ENCODE measurements around the gene PTPRN2. TPM values are rescaled to one million over a fixed set of nuclear protein-coding genes. Genes with fewer than 3 reads are reported as not detected.

The PTPRN2 gene
- total and polyA plus RNA-seq, 2 of the 8 experiments (the other 6 are each of a cell fraction or from before 2014, with no cell fraction given): 2.6 to 4.5 TPM

- no peak overlapping the region for H2BK15ac ChIP-seq (ENCODE audit: low read length)
- H2BK120ac ChIP-seq (replicated peaks; ENCODE audit: low read depth, low read length): no peak overlapping the region
- WGBS, 2 experiments (ENCODE audit: extremely low coverage in 1 of 2, insufficient coverage in 1 of 2, insufficient read length in 1 of 2, insufficient replicate concordance in 2 of 2, low coverage in 1 of 2, low lambda C conversion rate in 2 of 2, missing lambda C conversion rate in 1 of 2): 50% methylated on average over 3 of the region's 3 CpGs; no CpG with 5 or more reads in 1 of the 2 experiments
- no peaks in the 10 kb centered on the region for H3K79me2 ChIP-seq (ENCODE audit: control insufficient read depth in 1 of 2, insufficient read depth in 2 of 2, low read length in 2 of 2)
- DNase-seq (ENCODE audit: low read depth in 1 of 2, low spot score in 2 of 2): no peak
- peaks cover 3 to 4% of the 10 kb centered on the region in 2 experiments for H4K20me1 ChIP-seq (replicated peaks in 1 of 2; ENCODE audit: control insufficient read depth in 1 of 2, insufficient read depth in 2 of 2, low read length in 2 of 2)
- no peak overlapping the region; a peak in 1 of 4 replicates for H3K4me2 ChIP-seq (ENCODE audit: insufficient read depth in 1 of 2, low read depth in 2 of 2, low read length in 2 of 2)
- H3K4me1 ChIP-seq (replicated peaks in 1 of 4; ENCODE audit: control insufficient read depth in 3 of 4, insufficient read depth in 4 of 4, low read length in 3 of 4): no peaks in the 10 kb centered on the region
- H4K5ac ChIP-seq (ENCODE audit: insufficient read length, low read depth, low read length): no peak overlapping the region
- H3K9ac ChIP-seq (replicated peaks in 1 of 4; ENCODE audit: extremely low read depth in 1 of 4, low read depth in 3 of 4, low read length in 3 of 4): no peak overlapping the region
- peaks cover 8 to 11% of the 10 kb centered on the region in 2 experiments; a peak in 3 of 4 replicates for H3K9me3 ChIP-seq (ENCODE audit: insufficient read depth in 2 of 2, low read depth in 1 of 2, low read length in 1 of 2)
- no peak overlapping the region for H3K4me3 ChIP-seq (ENCODE audit: extremely low read depth in 1 of 4, insufficient read depth in 2 of 4, low read depth in 3 of 4, low read length in 4 of 4)
- H3K4ac ChIP-seq (replicated peaks; ENCODE audit: insufficient read length, low read depth, low read length): peak overlapping the region; percentile 7
- peak overlapping the region; percentile 66 for H3K56ac ChIP-seq (replicated peaks; ENCODE audit: insufficient read length, low read depth, low read length)
- no peak overlapping the region for H3K14ac ChIP-seq (ENCODE audit: insufficient read length)
- no peak overlapping the region for H3K23ac ChIP-seq (ENCODE audit: insufficient read length)
- H2BK12ac ChIP-seq (ENCODE audit: low read depth, low read length): no peak overlapping the region
- peak overlapping the region; percentile 23 for H4K8ac ChIP-seq (ENCODE audit: extremely low read depth, insufficient read depth, low read length)
- H3K18ac ChIP-seq (ENCODE audit: extremely low read depth, low read length): no peak overlapping the region
- H2AFZ ChIP-seq (ENCODE audit: low read length): no peak overlapping the region
- no peak overlapping the region for H2BK5ac ChIP-seq (ENCODE audit: low read depth, low read length)
- peaks cover 19 to 32% (median 28%) of the 10 kb centered on the region in 4 experiments for H3K27me3 ChIP-seq (replicated peaks in 1 of 4; ENCODE audit: control insufficient read depth in 3 of 4, extremely low read depth in 1 of 4, insufficient read depth in 3 of 4, low read length in 3 of 4)
- no peaks in the 10 kb centered on the region for H3K79me1 ChIP-seq (ENCODE audit: low read depth, low read length)
- CTCF ChIA-PET (ENCODE audit: partially characterized antibody): interaction anchor here (0.7 kb wide), 1 partner anchor 19 kb away, joined by 3 read pairs; no protein-coding TSS in a partner anchor
- POLR2A ChIA-PET (ENCODE audit: partially characterized antibody): no interaction called here
- H2AK5ac ChIP-seq (ENCODE audit: low read depth, low read length): no peak overlapping the region
- FAIRE-seq: peak; percentile 100
- H3K36me3 ChIP-seq (ENCODE audit: control insufficient read depth in 2 of 4, insufficient read depth in 4 of 4, low read length in 3 of 4): peaks cover 0 to 2% (median 0%) of the 10 kb centered on the region in 4 experiments; a peak in 1 of 8 replicates
- no peak overlapping the region for H3K27ac ChIP-seq (ENCODE audit: low read depth, low read length)
- H4K91ac ChIP-seq (replicated peaks; ENCODE audit: insufficient read length, low read length): peak overlapping the region; percentile 9
- no peak overlapping the region for H2BK20ac ChIP-seq (ENCODE audit: low read length)
- peaks cover 11% of the 10 kb centered on the region; the same call in 1 of the 2 replicates for H3K23me2 ChIP-seq (ENCODE audit: low read depth, low read length)
- TF ChIP-seq KDM5A (IDR thresholded peaks at IDR 0.05; ENCODE audit: low read length) (no peak), NANOG (IDR thresholded peaks at IDR 0.05; ENCODE audit: insufficient read depth, low read depth, low read length, poor library complexity, severe bottlenecking) (no peak), USF2 (IDR thresholded peaks at IDR 0.05; ENCODE audit: low read length) (no peak), ATF3 (IDR thresholded peaks at IDR 0.05; ENCODE audit: insufficient read depth, low read depth, low read length) (peak; percentile 17; the same call in 1 of the 2 replicates), RNF2 (IDR thresholded peaks at IDR 0.05; ENCODE audit: borderline replicate concordance, low read depth, low read length, missing control alignments, poor library complexity, severe bottlenecking) (peak; percentile 37), POU5F1 (IDR thresholded peaks at IDR 0.05; ENCODE audit: low read depth, low read length) (no peak), TCF12 (IDR thresholded peaks at IDR 0.05; ENCODE audit: low read depth, low read length) (no peak), FOSL1 (IDR thresholded peaks at IDR 0.05; ENCODE audit: insufficient read depth, low read depth, low read length) (0 out of 2 replicates have a peak, but pooled peaks have one; percentile 8), CBX8 (IDR thresholded peaks at IDR 0.05; ENCODE audit: borderline replicate concordance, low read depth, low read length) (0 out of 2 replicates have a peak, but pooled peaks have one; percentile 88), CBX5 (IDR thresholded peaks at IDR 0.05; ENCODE audit: low read depth, low read length) (0 out of 2 replicates have a peak, but pooled peaks have one; percentile 84)
Measured at GRCh38 chr7:158595068-158595467, 7.4 kb upstream of the PTPRN2 start.

All from H1 (cell line).